ENCODE results near the gene TRIM44. TPM values are rescaled to one million over a fixed set of nuclear protein-coding genes. Genes with fewer than 3 reads are reported as not detected.

Gene TRIM44
- total RNA-seq, 1 donor from 2014 or later = 68.7 TPM

- TF ChIP-seq CTCF (IDR thresholded peaks at IDR 0.05) = no peak
- H3K27ac Mint-ChIP-seq (ENCODE audit: unreplicated experiment) = no peak overlapping the region
- H3K4me3 Mint-ChIP-seq (ENCODE audit: unreplicated experiment) = no peak overlapping the region
- H3K9me3 Mint-ChIP-seq (ENCODE audit: low read depth) = no peaks in the 10 kb centered on the region
- H3K27me3 Mint-ChIP-seq (ENCODE audit: low read depth) = no peaks in the 10 kb centered on the region
- DNase-seq (ENCODE audit: low spot score) = no peak
- no peaks in the 10 kb centered on the region for H3K36me3 Mint-ChIP-seq (ENCODE audit: low read depth)
- peaks cover 6% of the 10 kb centered on the region for H3K4me1 Mint-ChIP-seq (ENCODE audit: low read depth)
Measured at GRCh38 chr11:35654711-35655110, 7.9 kb upstream of the TRIM44 start.

- H3K4me1 Mint-ChIP-seq (ENCODE audit: low read depth) = peaks cover 2% of the 10 kb centered on the region
- no peaks in the 10 kb centered on the region for H3K36me3 Mint-ChIP-seq (ENCODE audit: low read depth)
- TF ChIP-seq CTCF (IDR thresholded peaks at IDR 0.05) = no peak
- no peak for DNase-seq (ENCODE audit: low spot score)
- no peak overlapping the region for H3K4me3 Mint-ChIP-seq (ENCODE audit: unreplicated experiment)
- no peaks in the 10 kb centered on the region for H3K9me3 Mint-ChIP-seq (ENCODE audit: low read depth)
- no peaks in the 10 kb centered on the region for H3K27me3 Mint-ChIP-seq (ENCODE audit: low read depth)
- H3K27ac Mint-ChIP-seq (ENCODE audit: unreplicated experiment) = no peak overlapping the region
Measured at GRCh38 chr11:35655254-35655653, 7.3 kb upstream of the TRIM44 start.

- no peak overlapping the region for H3K27ac Mint-ChIP-seq (ENCODE audit: unreplicated experiment)
- no peaks in the 10 kb centered on the region for H3K36me3 Mint-ChIP-seq (ENCODE audit: low read depth)
- H3K27me3 Mint-ChIP-seq (ENCODE audit: low read depth) = no peaks in the 10 kb centered on the region
- H3K4me1 Mint-ChIP-seq (ENCODE audit: low read depth) = no peaks in the 10 kb centered on the region
- TF ChIP-seq CTCF (IDR thresholded peaks at IDR 0.05) = no peak
- H3K4me3 Mint-ChIP-seq (ENCODE audit: unreplicated experiment) = no peak overlapping the region
- H3K9me3 Mint-ChIP-seq (ENCODE audit: low read depth) = no peaks in the 10 kb centered on the region
- DNase-seq (ENCODE audit: low spot score) = no peak
Measured at GRCh38 chr11:35655856-35656255, 6.7 kb upstream of the TRIM44 start.

GRCh38 chr11:35658020-35658948 lies 4.3 kb upstream of the TRIM44 start:
- peaks cover 3% of the 10 kb centered on the region for H3K36me3 Mint-ChIP-seq (ENCODE audit: low read depth)
- H3K4me3 Mint-ChIP-seq (ENCODE audit: unreplicated experiment) = no peak overlapping the region
- no peak for TF ChIP-seq CTCF (IDR thresholded peaks at IDR 0.05)
- H3K27me3 Mint-ChIP-seq (ENCODE audit: low read depth) = no peaks in the 10 kb centered on the region
- H3K4me1 Mint-ChIP-seq (ENCODE audit: low read depth) = peaks cover 16% of the 10 kb centered on the region
- H3K27ac Mint-ChIP-seq (ENCODE audit: unreplicated experiment) = no peak overlapping the region
- H3K9me3 Mint-ChIP-seq (ENCODE audit: low read depth) = peaks cover 3% of the 10 kb centered on the region
- DNase-seq (ENCODE audit: low spot score) = no peak

GRCh38 chr11:35661534-35661933 lies 1.0 kb upstream of the TRIM44 start:
- Mint-ChIP-seq H3K4me1 (ENCODE audit: low read depth) (peaks cover 44% of the 10 kb centered on the region), H3K9me3 (ENCODE audit: low read depth) (peaks cover 25% of the 10 kb centered on the region), H3K36me3 (ENCODE audit: low read depth) (peaks cover 17% of the 10 kb centered on the region), H3K27ac (ENCODE audit: unreplicated experiment) (peak overlapping the region; percentile 34), H3K4me3 (ENCODE audit: unreplicated experiment) (peak overlapping the region; percentile 98), H3K27me3 (ENCODE audit: low read depth) (no peaks in the 10 kb centered on the region)
- TF ChIP-seq CTCF (IDR thresholded peaks at IDR 0.05) = no peak
- no peak for DNase-seq (ENCODE audit: low spot score)
